Glutamatergic neuron (in vitro differentiated cells): ENCODE measurements around the gene CALR3. TPM values are rescaled to one million over a fixed set of nuclear protein-coding genes. Genes with fewer than 3 reads are reported as not detected.

Source experiments
- DNase-seq: peaks from one replicate; pipeline ENCODE4 v3.0.0; 2022
- H3K27ac Mint-ChIP-seq: one replicate; pipeline ENCODE4 v1.8.0; 2020; ENCODE audit warnings: mild to moderate bottlenecking, mixed read lengths, inconsistent platforms; ENCODE audit not compliant: unreplicated experiment
- H3K27me3 Mint-ChIP-seq: one replicate; pipeline ENCODE4 v1.8.0; 2020; ENCODE audit warnings: mild to moderate bottlenecking, moderate library complexity, mixed read lengths, inconsistent platforms; ENCODE audit not compliant: unreplicated experiment
- H3K36me3 Mint-ChIP-seq: one replicate; pipeline ENCODE4 v1.8.0; 2020; ENCODE audit warnings: mild to moderate bottlenecking, mixed read lengths, inconsistent platforms; ENCODE audit not compliant: unreplicated experiment
- H3K4me1 Mint-ChIP-seq: one replicate; pipeline ENCODE4 v1.8.0; 2020; ENCODE audit warnings: mild to moderate bottlenecking, low read depth, mixed read lengths, inconsistent platforms; ENCODE audit not compliant: unreplicated experiment
- H3K4me3 Mint-ChIP-seq: one replicate; pipeline ENCODE4 v1.8.0; 2020; ENCODE audit warnings: mild to moderate bottlenecking, mixed read lengths, inconsistent platforms; ENCODE audit not compliant: unreplicated experiment
- H3K9me3 Mint-ChIP-seq: one replicate; pipeline ENCODE4 v1.8.0; 2020; ENCODE audit warnings: mild to moderate bottlenecking, moderate library complexity, mixed read lengths, inconsistent platforms; ENCODE audit not compliant: unreplicated experiment
- CTCF ChIP-seq: fragments of 200-600 bp; sonication (generic); IDR thresholded peaks from one replicate; pipeline ENCODE4 v1.5.0; 2021; ENCODE audit not compliant: partially characterized antibody, unreplicated experiment
- total RNA-seq: library from RNA; stranded (reverse); fragmentation: NEBNext Ultra II Directional; extraction: Animal tissue kit (Norgen Biotek cat#: 25700); gene quantifications from one replicate; pipeline ENCODE4 v1.2.1, GENCODE V29; 2021; ENCODE audit not compliant: unreplicated experiment

CALR3 gene
- total RNA-seq, 1 donor from 2014 or later = not detected

GRCh38 chr19:16524991-16525734 lies 29.2 kb upstream of the CALR3 start:
- no peaks in the 10 kb centered on the region for H3K36me3 Mint-ChIP-seq
- H3K27ac Mint-ChIP-seq = no peak overlapping the region
- no peak for TF ChIP-seq CTCF
- peaks cover 4% of the 10 kb centered on the region for H3K27me3 Mint-ChIP-seq
- H3K4me3 Mint-ChIP-seq = no peak overlapping the region
- H3K9me3 Mint-ChIP-seq = no peaks in the 10 kb centered on the region
- no peak for DNase-seq
- no peaks in the 10 kb centered on the region for H3K4me1 Mint-ChIP-seq

- H3K4me3 Mint-ChIP-seq = no peak overlapping the region
- H3K27ac Mint-ChIP-seq = no peak overlapping the region
- H3K36me3 Mint-ChIP-seq = no peaks in the 10 kb centered on the region
- H3K27me3 Mint-ChIP-seq = peaks cover 1% of the 10 kb centered on the region
- H3K4me1 Mint-ChIP-seq = no peaks in the 10 kb centered on the region
- H3K9me3 Mint-ChIP-seq = no peaks in the 10 kb centered on the region
- TF ChIP-seq CTCF = no peak
- DNase-seq = no peak
These were observed 26.8 kb upstream of the CALR3 start for GRCh38 chr19:16522559-16523377.

GRCh38 chr19:16521715-16522289 lies 25.8 kb upstream of the CALR3 start:
- Mint-ChIP-seq H3K36me3 (no peaks in the 10 kb centered on the region), H3K4me1 (no peaks in the 10 kb centered on the region), H3K27ac (no peak overlapping the region), H3K27me3 (peaks cover 1% of the 10 kb centered on the region), H3K9me3 (no peaks in the 10 kb centered on the region), H3K4me3 (no peak overlapping the region)
- TF ChIP-seq CTCF = no peak
- DNase-seq = no peak

GRCh38 chr19:16520986-16521624 lies 25.1 kb upstream of the CALR3 start:
- Mint-ChIP-seq H3K36me3 (no peaks in the 10 kb centered on the region), H3K4me3 (no peak overlapping the region), H3K9me3 (no peaks in the 10 kb centered on the region), H3K27ac (no peak overlapping the region), H3K4me1 (no peaks in the 10 kb centered on the region), H3K27me3 (peaks cover 1% of the 10 kb centered on the region)
- no peak for DNase-seq
- TF ChIP-seq CTCF = no peak
